Testis (tissue), 2 donors: ENCODE measurements around the gene TMIGD1.

Experiments used
- POLR2A ChIP-seq: fragments of 450-650 bp; IDR thresholded peaks from one replicate; pipeline ENCODE4 v1.6.1; 2017; ENCODE audit warnings: antibody characterized with exemption, mild to moderate bottlenecking, moderate library complexity
- TF ChIP-seq, protein P1 (sequence below), 3 experiments: fragments of 450-650 bp in 2 of 3; fragments of 200-600 bp in 1 of 3; sonication (generic) in 1 of 3; IDR thresholded peaks; one replicate each; pipeline ENCODE4 v1.5.1; 2016 to 2019; ENCODE audit warnings: antibody characterized with exemption in 3 of 3, mild to moderate bottlenecking in 2 of 3, moderate library complexity in 1 of 3

DNA sequence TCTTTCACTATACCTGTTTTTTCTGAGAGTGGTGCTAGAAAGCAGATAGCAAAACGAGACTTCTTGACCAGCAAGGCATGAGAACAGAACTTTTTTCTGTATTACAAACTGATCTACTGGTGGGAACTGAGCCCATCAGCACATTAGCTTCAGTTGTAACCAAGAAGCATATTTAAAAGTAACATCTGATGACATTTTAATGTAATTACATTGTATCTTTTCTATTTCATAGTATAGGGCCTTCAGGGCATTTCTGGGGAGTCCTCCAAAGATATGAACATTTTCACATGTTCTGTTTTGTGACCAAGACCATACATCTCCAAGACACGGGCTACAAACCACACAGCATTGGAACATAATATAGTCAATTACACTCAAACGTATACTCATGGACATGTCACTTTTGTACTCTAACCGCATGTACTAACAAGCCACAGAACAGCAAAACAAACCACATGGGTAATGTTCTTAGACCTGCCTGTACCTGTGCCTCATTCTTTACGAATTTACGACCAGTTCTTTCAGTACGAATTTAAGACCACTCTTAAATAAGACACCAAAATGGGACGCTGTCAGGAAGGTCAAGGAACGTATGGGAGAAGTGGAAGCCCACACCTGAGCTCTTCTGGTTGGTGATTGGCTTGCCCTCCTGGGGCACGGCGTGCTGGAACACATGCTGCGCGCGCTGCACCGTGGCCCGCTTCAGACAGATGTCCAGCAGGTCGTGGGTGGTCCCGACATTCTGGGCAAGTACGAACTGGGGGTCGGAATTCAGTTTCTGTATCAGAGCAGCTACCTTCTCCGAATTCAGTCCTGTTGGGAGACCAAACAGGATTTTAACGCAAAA is 42.9 kb downstream of the TMIGD1 start:
- TF ChIP-seq, protein P1, sequence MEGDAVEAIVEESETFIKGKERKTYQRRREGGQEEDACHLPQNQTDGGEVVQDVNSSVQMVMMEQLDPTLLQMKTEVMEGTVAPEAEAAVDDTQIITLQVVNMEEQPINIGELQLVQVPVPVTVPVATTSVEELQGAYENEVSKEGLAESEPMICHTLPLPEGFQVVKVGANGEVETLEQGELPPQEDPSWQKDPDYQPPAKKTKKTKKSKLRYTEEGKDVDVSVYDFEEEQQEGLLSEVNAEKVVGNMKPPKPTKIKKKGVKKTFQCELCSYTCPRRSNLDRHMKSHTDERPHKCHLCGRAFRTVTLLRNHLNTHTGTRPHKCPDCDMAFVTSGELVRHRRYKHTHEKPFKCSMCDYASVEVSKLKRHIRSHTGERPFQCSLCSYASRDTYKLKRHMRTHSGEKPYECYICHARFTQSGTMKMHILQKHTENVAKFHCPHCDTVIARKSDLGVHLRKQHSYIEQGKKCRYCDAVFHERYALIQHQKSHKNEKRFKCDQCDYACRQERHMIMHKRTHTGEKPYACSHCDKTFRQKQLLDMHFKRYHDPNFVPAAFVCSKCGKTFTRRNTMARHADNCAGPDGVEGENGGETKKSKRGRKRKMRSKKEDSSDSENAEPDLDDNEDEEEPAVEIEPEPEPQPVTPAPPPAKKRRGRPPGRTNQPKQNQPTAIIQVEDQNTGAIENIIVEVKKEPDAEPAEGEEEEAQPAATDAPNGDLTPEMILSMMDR (IDR thresholded peaks at IDR 0.05): no peak
- no peak for TF ChIP-seq POLR2A
